ENCODE data around the gene PTPN11. TPM values are rescaled to one million over a fixed set of nuclear protein-coding genes. Genes with fewer than 3 reads are reported as not detected.
A peak's percentile ranks its signal among the peaks of the same experiment; 100 is the strongest.

PTPN11 gene
- total and polyA plus RNA-seq, 2 of the 8 experiments (the other 6 are each of a cell fraction or from before 2014, with no cell fraction given) = 28.3 to 133 TPM

DNA sequence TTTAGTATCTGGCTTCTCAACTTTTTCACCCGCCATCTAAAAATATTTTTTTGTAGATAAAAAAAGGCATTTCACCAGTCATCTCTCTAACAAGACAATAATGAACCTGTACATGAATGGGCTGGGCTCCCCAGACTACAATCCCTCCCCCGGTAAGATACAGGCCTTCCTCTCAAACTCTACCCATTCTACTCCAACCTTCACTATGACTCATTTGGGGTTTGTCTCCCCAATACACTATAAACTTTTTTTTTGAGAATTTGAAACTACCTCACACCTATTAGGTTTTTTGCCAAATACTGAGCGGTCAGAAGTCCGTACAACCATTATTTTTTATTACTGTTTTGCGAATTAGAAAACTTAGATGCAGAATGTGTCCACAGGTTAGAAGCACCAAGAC is 10.1 kb upstream of the PTPN11 start:
- Histone ChIP-seq H3K27ac (ENCODE audit: low read depth, low read length) (peak overlapping the region; percentile 94), H4K5ac (ENCODE audit: insufficient read length, low read depth, low read length) (peak overlapping the region; percentile 99), H2AFZ (ENCODE audit: low read length) (no peak overlapping the region), H3K14ac (ENCODE audit: insufficient read length) (peak overlapping the region; percentile 8), H3K9ac (replicated peaks in 1 of 4; ENCODE audit: extremely low read depth in 1 of 4, low read depth in 3 of 4, low read length in 3 of 4) (peak overlapping the region; percentile 96 to 98 (median 97)), H3K9me3 (ENCODE audit: insufficient read depth in 2 of 2, low read depth in 1 of 2, low read length in 1 of 2) (no peaks in the 10 kb centered on the region), H3K23ac (ENCODE audit: insufficient read length) (no peak overlapping the region), H2AK5ac (ENCODE audit: low read depth, low read length) (no peak overlapping the region), H3K18ac (ENCODE audit: extremely low read depth, low read length) (peak overlapping the region; percentile 54), H3K56ac (replicated peaks; ENCODE audit: insufficient read length, low read depth, low read length) (peak overlapping the region; percentile 1), H3K4me1 (replicated peaks in 1 of 4; ENCODE audit: control insufficient read depth in 3 of 4, insufficient read depth in 4 of 4, low read length in 3 of 4) (no peaks in the 10 kb centered on the region; a peak in 1 of 7 replicates), H2BK20ac (ENCODE audit: low read length) (no peak overlapping the region), H3K79me1 (ENCODE audit: low read depth, low read length) (no peaks in the 10 kb centered on the region), H4K20me1 (replicated peaks in 1 of 2; ENCODE audit: control insufficient read depth in 1 of 2, insufficient read depth in 2 of 2, low read length in 2 of 2) (peaks cover 6% of the 10 kb centered on the region in 2 experiments), H3K27me3 (replicated peaks in 1 of 4; ENCODE audit: control insufficient read depth in 3 of 4, extremely low read depth in 1 of 4, insufficient read depth in 3 of 4, low read length in 3 of 4) (no peaks in the 10 kb centered on the region), H3K4me2 (ENCODE audit: insufficient read depth in 1 of 2, low read depth in 2 of 2, low read length in 2 of 2) (peak overlapping the region; percentile 78 to 84), H4K8ac (ENCODE audit: extremely low read depth, insufficient read depth, low read length) (no peak overlapping the region), H2BK15ac (ENCODE audit: low read length) (no peak overlapping the region), H3K23me2 (ENCODE audit: low read depth, low read length) (peaks cover 2% of the 10 kb centered on the region; the same call in 1 of the 2 replicates), H3K36me3 (ENCODE audit: control insufficient read depth in 2 of 4, insufficient read depth in 4 of 4, low read length in 3 of 4) (peaks cover 26 to 48% (median 41%) of the 10 kb centered on the region in 4 experiments), H2BK5ac (ENCODE audit: low read depth, low read length) (peak overlapping the region; percentile 99), H3K4me3 (ENCODE audit: extremely low read depth in 1 of 4, insufficient read depth in 2 of 4, low read depth in 3 of 4, low read length in 4 of 4) (peak overlapping the region; percentile 80 to 98 (median 94)), H3K4ac (replicated peaks; ENCODE audit: insufficient read length, low read depth, low read length) (peak overlapping the region; percentile 47), H3K79me2 (ENCODE audit: control insufficient read depth in 1 of 2, insufficient read depth in 2 of 2, low read length in 2 of 2) (peaks cover 0 to 22% of the 10 kb centered on the region in 2 experiments; a peak in 3 of 4 replicates), H2BK120ac (replicated peaks; ENCODE audit: low read depth, low read length) (no peak overlapping the region), H2BK12ac (ENCODE audit: low read depth, low read length) (no peak overlapping the region), H4K91ac (replicated peaks; ENCODE audit: insufficient read length, low read length) (peak overlapping the region; percentile 48)
- ChIA-PET POLR2A (ENCODE audit: partially characterized antibody) (interaction anchor here (1.3 to 1.8 kb wide), 2 partner anchors 10 to 15 kb away, joined by 3 to 4 read pairs; partner anchors contain the start of gene PTPN11), CTCF (ENCODE audit: partially characterized antibody) (no interaction called here)
- no peak for DNase-seq (ENCODE audit: low read depth in 1 of 2, low spot score in 2 of 2)
- WGBS, 2 experiments (ENCODE audit: extremely low coverage in 1 of 2, insufficient coverage in 1 of 2, insufficient read length in 1 of 2, insufficient replicate concordance in 2 of 2, low coverage in 1 of 2, low lambda C conversion rate in 2 of 2, missing lambda C conversion rate in 1 of 2) = 11% methylated on average over 5 of the region's 5 CpGs; no CpG with 5 or more reads in 1 of the 2 experiments
- TF ChIP-seq SRF (IDR thresholded peaks at IDR 0.05; ENCODE audit: low read depth, low read length) (no peak), GABPA (IDR thresholded peaks at IDR 0.05; ENCODE audit: borderline replicate concordance, insufficient read depth, low read length) (no peak), GTF2F1 (IDR thresholded peaks at IDR 0.05; ENCODE audit: borderline replicate concordance, low read depth, low read length) (no peak), SP1 (IDR thresholded peaks at IDR 0.05; ENCODE audit: low read depth, low read length) (no peak), CHD2 (IDR thresholded peaks at IDR 0.05; ENCODE audit: low read length) (no peak), CBX5 (IDR thresholded peaks at IDR 0.05; ENCODE audit: low read depth, low read length) (no peak), SIX5 (IDR thresholded peaks at IDR 0.05; ENCODE audit: low read depth, low read length) (no peak)
- TF ChIP-seq, protein P1, sequence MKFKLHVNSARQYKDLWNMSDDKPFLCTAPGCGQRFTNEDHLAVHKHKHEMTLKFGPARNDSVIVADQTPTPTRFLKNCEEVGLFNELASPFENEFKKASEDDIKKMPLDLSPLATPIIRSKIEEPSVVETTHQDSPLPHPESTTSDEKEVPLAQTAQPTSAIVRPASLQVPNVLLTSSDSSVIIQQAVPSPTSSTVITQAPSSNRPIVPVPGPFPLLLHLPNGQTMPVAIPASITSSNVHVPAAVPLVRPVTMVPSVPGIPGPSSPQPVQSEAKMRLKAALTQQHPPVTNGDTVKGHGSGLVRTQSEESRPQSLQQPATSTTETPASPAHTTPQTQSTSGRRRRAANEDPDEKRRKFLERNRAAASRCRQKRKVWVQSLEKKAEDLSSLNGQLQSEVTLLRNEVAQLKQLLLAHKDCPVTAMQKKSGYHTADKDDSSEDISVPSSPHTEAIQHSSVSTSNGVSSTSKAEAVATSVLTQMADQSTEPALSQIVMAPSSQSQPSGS (IDR thresholded peaks at IDR 0.05; ENCODE audit: low read length) = no peak
- no peak for FAIRE-seq
